ENCODE data around the gene JADE2. TPM values are rescaled to one million over a fixed set of nuclear protein-coding genes. Genes with fewer than 3 reads are reported as not detected.

The JADE2 gene
- polyA plus RNA-seq, 3 donors: 2.1 to 10.2 (median 3.1) TPM

- H3K4me1 ChIP-seq (ENCODE audit: control insufficient read depth in 1 of 2, insufficient read depth in 2 of 2, low read length in 2 of 2): peaks cover 0 to 4% of the 10 kb centered on the region in 2 donors
- H3K4me3 Mint-ChIP-seq: no peak overlapping the region
- H3K4me2 ChIP-seq (replicated peaks; ENCODE audit: extremely low read depth, low read length, poor library complexity, severe bottlenecking): no peak overlapping the region
- TF ChIP-seq, protein P1, sequence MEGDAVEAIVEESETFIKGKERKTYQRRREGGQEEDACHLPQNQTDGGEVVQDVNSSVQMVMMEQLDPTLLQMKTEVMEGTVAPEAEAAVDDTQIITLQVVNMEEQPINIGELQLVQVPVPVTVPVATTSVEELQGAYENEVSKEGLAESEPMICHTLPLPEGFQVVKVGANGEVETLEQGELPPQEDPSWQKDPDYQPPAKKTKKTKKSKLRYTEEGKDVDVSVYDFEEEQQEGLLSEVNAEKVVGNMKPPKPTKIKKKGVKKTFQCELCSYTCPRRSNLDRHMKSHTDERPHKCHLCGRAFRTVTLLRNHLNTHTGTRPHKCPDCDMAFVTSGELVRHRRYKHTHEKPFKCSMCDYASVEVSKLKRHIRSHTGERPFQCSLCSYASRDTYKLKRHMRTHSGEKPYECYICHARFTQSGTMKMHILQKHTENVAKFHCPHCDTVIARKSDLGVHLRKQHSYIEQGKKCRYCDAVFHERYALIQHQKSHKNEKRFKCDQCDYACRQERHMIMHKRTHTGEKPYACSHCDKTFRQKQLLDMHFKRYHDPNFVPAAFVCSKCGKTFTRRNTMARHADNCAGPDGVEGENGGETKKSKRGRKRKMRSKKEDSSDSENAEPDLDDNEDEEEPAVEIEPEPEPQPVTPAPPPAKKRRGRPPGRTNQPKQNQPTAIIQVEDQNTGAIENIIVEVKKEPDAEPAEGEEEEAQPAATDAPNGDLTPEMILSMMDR (IDR thresholded peaks at IDR 0.05): no peak
- no peaks in the 10 kb centered on the region for H3K36me3 ChIP-seq (replicated peaks in 1 of 2; ENCODE audit: control insufficient read depth in 1 of 2, insufficient read depth in 2 of 2, low read length in 2 of 2)
- H3K27ac Mint-ChIP-seq: no peak overlapping the region
- H3K4me3 ChIP-seq (replicated peaks in 1 of 3; ENCODE audit: low read depth in 2 of 3, low read length in 3 of 3): no peak overlapping the region
- no peaks in the 10 kb centered on the region for H3K36me3 Mint-ChIP-seq
- peak in 1 of 3 donors; percentile 52 for DNase-seq
- no peaks in the 10 kb centered on the region for H3K9me3 ChIP-seq (replicated peaks in 1 of 2; ENCODE audit: control insufficient read depth in 1 of 2, insufficient read depth in 1 of 2, low read length in 2 of 2)
- no peaks in the 10 kb centered on the region for H3K79me2 ChIP-seq (ENCODE audit: insufficient read depth, low read length)
- H3K27me3 Mint-ChIP-seq (ENCODE audit: low read depth in 3 of 3): peaks cover 0 to 3% (median 0%) of the 10 kb centered on the region in 3 donors
- 79% methylated on average over 5 of the region's 13 CpGs for WGBS (ENCODE audit: insufficient coverage)
- H3K27me3 ChIP-seq (ENCODE audit: control insufficient read depth in 2 of 2, insufficient read depth in 2 of 2, low read length in 2 of 2): no peaks in the 10 kb centered on the region
- no peaks in the 10 kb centered on the region for H3K9me3 Mint-ChIP-seq
- H3K4me1 Mint-ChIP-seq: peaks cover 4% of the 10 kb centered on the region
- H3K27ac ChIP-seq (ENCODE audit: low read depth in 1 of 2, low read length in 2 of 2): no peak overlapping the region
- no peak overlapping the region for H3K9ac ChIP-seq (ENCODE audit: insufficient read depth, low read length, poor library complexity, severe bottlenecking)
- H4K20me1 ChIP-seq (ENCODE audit: insufficient read depth, low read length): no peaks in the 10 kb centered on the region
- intact Hi-C loops (cut with micrococcal nuclease): no loop called here
- no peak overlapping the region for H2AFZ ChIP-seq (ENCODE audit: insufficient read depth, low read depth, low read length, poor library complexity, severe bottlenecking)
Measured at GRCh38 chr5:134509308-134510040, 16.0 kb upstream of the JADE2 start.

DNA sequence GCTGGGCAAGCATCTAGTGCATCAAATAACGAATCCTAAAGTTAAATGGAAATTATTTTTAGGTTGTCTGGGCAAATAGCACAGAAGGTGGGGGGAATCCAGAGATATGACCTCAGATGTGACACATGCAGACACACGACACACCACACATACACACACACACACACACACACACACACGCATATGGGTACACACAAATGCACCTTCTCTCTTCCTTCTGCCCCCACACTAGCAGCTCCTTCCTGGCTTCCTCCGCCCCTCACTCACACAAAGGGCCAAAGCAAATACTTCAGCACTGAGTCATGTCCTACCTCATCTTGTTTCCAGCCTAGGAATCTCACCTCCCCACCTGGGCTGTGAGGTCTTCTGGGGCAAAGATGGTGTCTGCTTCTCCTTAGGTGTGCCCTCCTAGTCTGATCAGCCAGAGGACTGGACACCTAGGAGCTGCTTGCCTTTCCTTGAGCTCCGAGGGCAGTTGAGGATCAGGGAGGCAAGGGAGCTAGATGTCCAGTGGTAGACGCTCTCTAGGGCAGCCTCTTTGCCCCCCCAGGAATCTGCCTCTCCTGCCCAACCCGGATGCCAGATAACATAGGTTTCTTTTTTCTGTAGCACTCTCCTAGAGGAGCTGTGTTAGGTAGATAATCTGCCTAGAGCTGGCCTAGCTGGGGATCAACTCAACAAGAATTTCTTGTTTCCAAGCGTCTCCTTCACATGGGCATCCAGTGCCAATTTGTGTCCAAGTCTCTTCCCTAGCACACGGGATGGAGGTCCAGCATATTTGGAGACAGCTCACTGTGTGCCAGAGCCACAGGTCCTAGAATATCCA lies 14.3 kb upstream of the JADE2 start:
- WGBS (ENCODE audit: insufficient coverage): 76% methylated on average over 6 of the region's 9 CpGs
- H3K27me3 ChIP-seq (ENCODE audit: control insufficient read depth in 2 of 2, insufficient read depth in 2 of 2, low read length in 2 of 2): no peaks in the 10 kb centered on the region
- no peak overlapping the region for H2AFZ ChIP-seq (ENCODE audit: insufficient read depth, low read depth, low read length, poor library complexity, severe bottlenecking)
- no peaks in the 10 kb centered on the region for H3K36me3 Mint-ChIP-seq
- H3K4me2 ChIP-seq (replicated peaks; ENCODE audit: extremely low read depth, low read length, poor library complexity, severe bottlenecking): no peak overlapping the region
- H3K4me1 Mint-ChIP-seq: no peaks in the 10 kb centered on the region
- no peaks in the 10 kb centered on the region for H4K20me1 ChIP-seq (ENCODE audit: insufficient read depth, low read length)
- no peaks in the 10 kb centered on the region for H3K79me2 ChIP-seq (ENCODE audit: insufficient read depth, low read length)
- H3K27ac Mint-ChIP-seq: no peak overlapping the region
- no peaks in the 10 kb centered on the region for H3K9me3 Mint-ChIP-seq
- no peak overlapping the region for H3K4me3 ChIP-seq (replicated peaks in 1 of 3; ENCODE audit: low read depth in 2 of 3, low read length in 3 of 3)
- intact Hi-C loops (cut with micrococcal nuclease): no loop called here
- no peaks in the 10 kb centered on the region for H3K4me1 ChIP-seq (ENCODE audit: control insufficient read depth in 1 of 2, insufficient read depth in 2 of 2, low read length in 2 of 2)
- no peaks in the 10 kb centered on the region for H3K9me3 ChIP-seq (replicated peaks in 1 of 2; ENCODE audit: control insufficient read depth in 1 of 2, insufficient read depth in 1 of 2, low read length in 2 of 2)
- H3K36me3 ChIP-seq (replicated peaks in 1 of 2; ENCODE audit: control insufficient read depth in 1 of 2, insufficient read depth in 2 of 2, low read length in 2 of 2): no peaks in the 10 kb centered on the region
- no peak overlapping the region for H3K4me3 Mint-ChIP-seq
- DNase-seq: no peak
- H3K27ac ChIP-seq (ENCODE audit: low read depth in 1 of 2, low read length in 2 of 2): no peak overlapping the region
- H3K9ac ChIP-seq (ENCODE audit: insufficient read depth, low read length, poor library complexity, severe bottlenecking): no peak overlapping the region
- peaks cover 0 to 2% (median 0%) of the 10 kb centered on the region in 3 donors for H3K27me3 Mint-ChIP-seq (ENCODE audit: low read depth in 3 of 3)
- TF ChIP-seq, protein P1 (IDR thresholded peaks at IDR 0.05): no peak
